DMS 273 treated with DMSO at 0.1 percent for 48 hours (cell line): ENCODE data around the gene ADCY5.

Source experiments
- DNase-seq: peaks from one replicate; lab custom pipeline; 2025; lab: John Stamatoyannopoulos, UW

The ADCY5 gene

DNA sequence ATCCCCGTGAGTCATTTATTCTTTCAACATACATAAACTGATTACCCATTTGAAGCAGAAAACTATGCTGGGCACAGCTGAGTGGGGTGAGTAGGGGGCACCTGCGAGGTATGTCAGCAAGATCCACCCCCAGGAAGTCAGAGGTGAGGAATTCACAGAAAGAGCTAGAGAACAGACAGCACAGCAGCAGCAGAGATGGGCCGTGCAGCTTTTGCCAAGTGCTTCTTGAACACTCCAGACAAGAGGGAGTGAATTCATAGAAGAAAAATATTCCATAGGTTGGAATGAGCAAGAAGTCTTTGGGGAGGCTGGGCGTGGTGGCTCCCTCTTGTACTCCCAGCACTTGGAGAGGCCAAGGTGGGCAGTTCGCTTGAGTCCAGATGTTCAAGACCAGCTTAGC is 9.4 kb upstream of the ADCY5 start:
- DNase-seq: no peak

DNA sequence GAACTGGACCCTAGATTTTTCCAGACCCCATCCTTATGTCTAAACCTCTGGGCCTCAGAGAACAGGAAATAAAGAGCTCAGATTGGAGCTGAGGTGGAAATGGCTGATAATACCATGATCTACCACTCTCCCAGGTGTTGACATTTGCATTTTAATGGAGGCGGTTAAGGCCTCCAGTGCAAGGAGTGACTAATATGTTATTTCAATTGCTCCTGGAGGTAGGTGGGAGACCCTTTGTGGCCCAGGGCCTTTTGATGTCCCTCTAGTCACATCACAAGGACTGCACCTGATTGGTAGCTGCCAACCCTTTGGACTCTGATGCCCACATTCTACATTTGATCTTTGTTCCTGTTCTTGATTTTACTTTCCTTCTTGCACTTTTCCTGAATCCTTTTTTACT is 9.0 kb upstream of the ADCY5 start:
- no peak for DNase-seq

DNA sequence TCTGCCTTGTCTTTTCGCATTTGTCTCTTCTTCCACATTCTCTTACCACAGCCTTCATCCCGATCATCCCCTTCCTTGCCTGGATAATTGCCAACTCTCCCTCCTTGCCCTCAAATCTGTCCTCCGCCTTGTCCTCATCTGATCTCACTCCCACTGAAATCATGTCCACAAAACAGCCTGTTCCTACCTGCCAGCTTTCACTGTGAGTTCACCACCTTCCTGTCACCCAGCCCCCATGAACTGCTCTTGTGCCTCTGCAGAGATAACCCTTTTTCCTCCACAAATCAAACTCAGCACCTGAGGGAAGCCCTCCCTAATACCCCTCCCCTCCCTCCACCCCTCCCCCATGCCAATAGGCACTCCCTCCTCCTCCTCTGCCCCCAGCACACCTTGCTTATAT is 4.8 kb upstream of the ADCY5 start:
- no peak for DNase-seq

DNA sequence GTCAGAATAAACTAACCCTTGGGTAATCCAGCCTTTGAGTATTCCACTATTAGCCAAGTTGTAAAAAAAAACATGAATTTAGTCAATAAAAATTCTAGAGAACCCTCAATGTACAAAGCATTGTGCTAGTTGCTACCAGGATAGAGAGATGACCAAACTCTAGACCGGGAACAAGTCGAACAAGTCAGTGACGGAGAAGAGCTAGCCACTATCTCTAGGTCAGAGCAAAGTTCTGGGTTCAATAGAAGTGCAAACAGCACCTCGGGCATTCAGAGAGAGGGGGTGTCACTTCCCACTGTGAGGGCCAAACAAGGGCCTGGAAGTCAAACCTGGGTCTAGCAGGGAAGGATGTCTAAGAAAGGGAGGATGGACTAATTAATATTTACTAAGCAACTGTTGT is 2.3 kb upstream of the ADCY5 start:
- DNase-seq: no peak

DNA sequence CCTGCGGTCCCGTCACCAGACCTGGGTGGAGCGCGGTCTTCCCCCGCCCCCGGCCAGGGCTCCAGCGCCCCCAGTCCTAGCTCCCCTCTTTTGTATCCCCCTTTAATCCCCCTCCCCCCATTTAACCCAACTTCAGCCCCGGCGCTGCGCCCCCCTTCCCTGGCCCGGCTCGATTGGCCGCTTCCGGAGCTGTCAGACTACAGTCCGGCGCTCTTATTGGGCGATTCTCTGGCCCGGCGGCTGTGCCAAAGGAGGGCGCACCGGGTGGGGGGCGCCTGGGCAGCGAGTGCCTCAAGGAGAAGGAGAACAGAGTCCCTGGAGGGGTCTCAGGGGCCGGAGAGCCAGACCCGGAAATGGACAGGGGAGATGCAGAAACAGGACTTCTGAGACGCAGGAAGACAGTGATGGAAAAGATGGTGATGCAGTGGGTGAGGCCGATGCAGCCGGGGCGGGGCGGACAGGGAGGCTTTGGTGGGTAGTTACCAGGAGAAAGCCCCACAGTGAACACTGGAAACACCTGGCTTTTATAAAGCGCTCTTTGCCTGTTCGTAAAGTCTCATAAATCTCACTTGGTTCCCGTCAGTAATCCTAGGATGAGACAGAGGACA is 1.2 kb upstream of the ADCY5 start:
- DNase-seq: no peak

DNA sequence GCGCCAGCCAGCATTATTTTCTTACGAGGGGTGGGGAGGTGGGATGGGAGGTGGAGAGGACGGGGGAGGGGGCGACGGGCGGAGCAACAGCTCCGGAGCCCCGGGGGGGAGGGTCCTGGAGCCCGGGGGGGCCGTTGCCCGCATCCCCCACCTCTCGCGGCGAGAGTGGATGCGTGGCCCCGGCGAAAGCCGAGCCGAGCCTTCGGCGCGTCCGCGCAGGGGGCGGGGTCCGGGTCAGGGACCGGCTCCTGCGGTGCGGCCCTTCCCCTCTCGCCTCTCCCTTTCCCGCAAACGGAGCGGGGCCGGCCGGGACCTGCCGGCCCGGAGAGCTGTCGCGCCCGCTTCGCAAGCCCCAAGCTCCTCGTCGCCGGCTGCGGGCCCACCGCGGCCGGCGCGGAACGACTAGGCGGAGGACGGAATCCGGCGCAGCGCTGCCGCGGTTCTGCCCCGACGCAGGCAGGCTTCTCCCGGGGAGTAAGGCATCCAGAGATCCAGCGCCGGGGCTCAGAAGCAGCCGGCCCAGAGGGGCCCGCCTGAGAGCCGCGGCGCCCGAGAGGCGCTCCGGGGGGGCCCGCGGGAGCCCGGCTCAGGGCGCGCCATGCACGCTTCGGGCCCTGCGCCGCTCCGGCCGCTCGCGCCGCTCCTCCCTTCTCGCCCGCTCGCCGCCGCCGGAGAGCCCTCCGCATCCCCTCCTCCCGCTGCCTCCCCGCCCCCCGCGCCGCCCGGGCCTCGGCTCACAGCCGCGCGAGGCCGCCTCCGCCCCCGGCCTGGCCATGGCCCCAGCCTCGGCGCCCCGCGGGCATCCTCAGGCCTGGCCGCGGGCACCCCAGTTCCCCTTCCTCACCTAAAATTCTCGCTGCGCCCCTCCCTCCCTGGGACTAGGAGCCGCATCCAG is 459 bp upstream of the ADCY5 start:
- no peak for DNase-seq

DNA sequence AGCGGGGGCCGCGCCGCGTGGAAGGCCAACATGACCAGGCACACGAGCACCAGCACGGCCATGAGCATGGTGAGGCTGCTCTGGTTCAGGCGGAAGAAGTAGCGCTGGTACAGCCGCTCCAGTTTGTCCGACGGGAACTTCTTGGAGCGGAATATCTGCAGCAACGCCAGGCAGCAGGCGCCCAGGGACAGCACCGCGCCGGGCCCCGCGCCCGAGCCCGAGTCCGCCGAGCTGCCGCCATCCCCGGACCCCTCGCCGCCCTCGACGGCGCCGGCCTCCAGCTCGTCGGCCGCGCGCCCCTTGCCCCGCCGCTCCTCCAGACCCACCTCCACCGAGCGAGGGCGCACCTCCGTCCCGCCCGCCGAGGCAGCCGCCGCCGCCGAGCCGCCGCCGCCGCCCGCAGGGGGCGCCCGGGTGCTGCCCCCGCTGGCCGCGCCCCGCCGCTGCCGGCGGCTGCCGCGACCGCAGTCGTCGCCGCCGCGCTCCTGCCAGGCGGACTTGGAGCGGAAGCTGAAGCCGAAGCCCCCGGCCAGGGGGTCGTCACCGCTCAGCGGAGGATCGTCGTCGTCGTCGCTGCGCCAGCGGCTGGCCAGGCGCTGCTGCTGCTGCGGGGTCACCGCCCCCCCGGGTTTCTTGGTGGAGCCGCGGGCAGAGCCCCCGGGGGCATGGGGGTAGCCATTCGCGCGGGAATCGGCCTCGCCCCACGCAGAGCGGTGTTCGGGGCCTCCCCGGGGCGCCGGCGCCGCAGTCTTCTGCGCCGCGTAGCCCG is 957 bp downstream of the ADCY5 start:
- DNase-seq: no peak

DNA sequence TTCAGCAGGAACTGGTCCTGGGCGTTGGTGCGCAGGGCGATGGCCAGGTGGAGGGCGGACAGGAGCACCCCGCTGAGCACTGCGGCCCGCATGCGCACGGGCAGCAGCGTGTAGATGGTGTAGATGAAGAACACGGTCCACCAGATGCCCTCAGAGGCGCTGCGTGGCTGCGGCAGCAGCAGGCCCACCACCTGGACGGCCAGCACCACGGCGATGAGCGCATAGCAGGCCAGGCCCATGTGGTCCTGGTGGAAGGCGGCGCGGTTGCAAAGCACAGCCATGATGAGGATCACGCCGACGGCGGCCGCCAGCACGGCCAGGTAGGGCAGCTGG is 1.5 kb downstream of the ADCY5 start:
- no peak for DNase-seq

DNA sequence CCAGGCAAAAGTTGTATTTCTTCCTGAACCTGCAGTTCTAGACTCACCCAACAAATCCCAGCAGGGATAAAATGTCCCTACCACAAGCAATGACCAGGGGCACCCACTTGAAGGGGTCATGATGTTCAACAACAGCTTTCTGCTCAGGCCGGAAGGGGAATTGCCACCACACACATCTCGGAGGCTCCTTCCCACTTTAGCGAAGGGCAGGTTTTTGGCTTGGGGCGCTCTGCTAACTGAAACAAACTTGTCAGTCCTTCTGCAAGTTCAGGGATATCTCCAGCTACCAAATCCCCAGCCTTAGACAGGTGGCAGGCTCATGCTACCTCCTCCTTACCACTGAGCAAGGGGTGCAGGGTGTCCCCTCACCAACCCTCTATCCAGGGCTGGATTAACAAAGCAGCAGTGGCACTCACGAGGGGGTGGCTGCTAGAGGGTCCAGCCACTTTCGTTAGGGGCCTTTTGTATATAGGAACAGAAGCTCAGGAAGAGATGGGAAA is 2.2 kb downstream of the ADCY5 start:
- DNase-seq: no peak

DNA sequence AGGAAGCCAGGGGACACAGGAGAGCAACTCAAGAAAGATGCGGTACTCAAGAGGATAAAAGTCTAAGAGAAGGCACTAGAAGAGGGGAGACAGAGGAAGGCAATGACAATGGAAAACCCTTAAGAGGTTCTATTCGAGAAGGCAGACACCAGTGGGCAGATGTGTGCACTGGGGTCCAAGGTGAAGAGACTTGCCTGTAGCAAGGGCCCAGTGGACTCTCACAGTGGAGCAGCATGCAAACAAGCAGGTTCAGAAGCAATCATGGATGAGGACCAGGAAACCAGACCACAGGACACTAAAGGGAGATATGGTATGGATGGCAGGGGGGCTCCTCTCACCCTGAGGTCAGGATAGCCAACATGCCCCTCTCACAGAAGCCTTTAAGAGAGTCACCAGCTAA is 2.7 kb downstream of the ADCY5 start:
- DNase-seq: no peak

DNA sequence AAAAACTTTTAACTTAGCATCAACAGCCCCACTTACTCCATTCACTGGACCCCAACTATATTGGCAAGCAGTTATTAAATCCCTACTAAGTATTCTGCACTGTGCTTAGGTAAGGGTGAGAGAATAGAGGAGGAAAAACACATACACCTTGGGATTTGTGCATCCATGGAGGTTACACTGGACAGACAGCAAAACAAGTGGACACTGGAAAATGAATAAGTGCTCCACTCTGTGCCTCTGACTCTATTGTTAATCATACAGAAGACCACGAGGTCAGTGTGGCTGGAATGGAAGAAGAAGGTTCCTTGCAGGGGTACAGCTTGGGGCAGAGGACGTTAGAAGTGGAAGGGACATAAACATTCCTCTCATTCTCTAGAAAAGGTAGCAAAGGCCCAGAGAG is 3.2 kb downstream of the ADCY5 start:
- no peak for DNase-seq

DNA sequence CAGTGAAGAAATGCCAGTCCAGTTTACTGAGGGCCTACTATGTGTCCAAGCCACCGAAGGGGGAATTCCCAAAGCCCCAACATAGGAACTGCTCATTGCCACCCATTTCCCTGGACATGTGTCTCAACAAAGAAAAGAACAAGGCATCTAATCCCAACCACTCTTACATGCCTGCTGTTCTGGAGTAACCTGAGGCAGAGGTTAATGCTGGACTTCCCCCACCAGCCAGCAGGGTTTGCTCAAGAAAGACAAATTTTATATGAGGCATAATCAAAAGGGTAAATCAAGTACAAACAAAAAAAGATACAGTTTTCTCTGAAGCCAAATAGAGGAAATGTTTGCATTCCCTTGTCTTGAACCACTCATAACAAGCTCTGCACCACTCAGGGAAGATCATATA is 4.1 kb downstream of the ADCY5 start:
- no peak for DNase-seq

DNA sequence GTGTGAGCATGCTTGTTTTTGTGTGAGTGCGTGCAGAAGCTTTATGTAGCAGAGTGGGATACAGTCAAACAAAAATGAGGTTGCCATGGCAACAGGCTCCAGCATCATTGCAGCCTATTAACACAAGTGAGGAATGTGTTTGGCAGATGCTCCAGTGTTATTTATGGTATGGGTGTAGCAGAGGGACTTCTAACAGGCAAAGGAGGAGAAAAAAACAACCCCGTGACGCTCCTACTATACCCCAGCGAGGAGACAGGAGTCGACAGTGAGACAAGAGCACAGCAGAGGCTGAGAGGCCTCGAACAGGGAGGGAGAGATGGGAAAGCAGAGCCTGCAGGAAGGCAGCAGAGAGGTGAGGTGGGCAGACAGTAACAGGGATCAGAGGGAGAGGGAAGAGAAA is 4.9 kb downstream of the ADCY5 start:
- no peak for DNase-seq

DNA sequence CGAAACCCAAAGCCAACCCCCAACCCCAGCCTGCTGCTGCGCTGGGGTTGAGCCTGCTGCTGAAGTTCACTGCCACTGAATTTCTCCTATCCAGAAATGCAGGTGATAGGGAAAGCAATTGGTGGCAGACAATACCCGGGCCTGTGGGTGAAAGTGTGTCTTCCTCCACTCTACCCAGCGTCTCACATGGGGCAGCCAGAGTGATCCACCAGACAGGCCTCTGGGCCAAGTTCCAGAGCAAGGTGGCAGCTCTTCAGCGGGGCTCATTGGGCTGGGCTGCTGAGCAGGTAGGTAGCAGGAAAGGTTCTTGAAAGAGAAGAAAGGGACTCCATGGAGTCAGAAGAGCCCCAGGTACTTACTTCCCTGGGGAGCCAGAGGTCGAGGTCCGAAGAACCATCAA is 6.0 kb downstream of the ADCY5 start:
- DNase-seq: no peak

DNA sequence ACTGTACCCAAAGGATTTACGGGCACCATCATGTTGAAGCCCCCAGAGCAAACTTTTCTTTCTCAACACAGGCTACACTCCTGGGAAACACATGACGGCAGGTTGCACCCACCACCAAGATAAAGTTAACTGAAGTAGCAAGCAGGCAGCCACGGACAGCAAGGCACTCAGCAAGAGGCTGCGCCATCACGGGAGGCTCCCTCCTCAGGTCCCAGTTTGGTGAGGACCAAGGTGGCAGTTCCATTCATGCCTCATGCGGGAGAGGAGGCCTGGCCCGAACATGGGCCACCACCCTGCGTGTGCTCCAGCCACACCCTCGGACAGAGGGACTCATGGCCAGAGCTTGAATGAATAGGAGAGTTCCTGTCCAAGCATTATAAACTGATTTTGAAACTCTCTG is 6.8 kb downstream of the ADCY5 start:
- DNase-seq: no peak

DNA sequence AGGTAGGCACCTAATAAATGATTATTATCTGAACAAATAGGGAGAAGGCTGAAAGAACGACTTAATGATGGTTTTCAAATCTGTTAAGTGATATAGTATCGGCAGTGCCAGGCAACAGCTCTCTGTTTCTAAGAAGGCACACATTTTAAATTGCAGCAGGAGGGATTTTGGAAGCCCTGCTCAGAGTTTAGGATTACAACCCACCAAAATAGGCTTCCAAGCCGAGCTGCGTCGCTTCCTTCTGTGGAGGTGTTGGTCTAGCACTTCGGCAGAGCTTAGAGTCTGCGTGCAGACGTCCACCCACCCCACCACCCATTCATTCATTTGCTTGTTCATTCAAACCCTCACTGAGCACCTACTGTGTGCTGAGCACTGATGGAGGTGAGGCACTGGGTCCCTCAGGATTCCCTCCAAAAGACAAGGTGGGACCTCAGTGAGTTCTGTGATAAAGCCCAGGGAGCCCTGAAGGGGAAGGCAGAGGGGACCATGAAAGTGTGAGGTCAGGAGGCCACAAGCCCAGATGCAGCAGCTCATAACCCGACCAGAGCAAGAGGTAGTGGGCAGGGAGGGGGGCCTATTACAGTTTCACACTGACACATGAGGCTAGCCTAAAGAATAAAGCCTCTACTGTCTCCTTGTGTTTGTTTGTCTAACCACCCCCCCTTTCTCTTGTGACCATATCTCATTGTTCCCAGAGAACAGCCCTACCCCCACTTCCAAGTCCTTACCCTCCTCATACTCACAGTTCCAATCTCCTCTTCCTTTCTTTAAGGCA is 8.9 kb downstream of the ADCY5 start:
- DNase-seq: no peak

DNA sequence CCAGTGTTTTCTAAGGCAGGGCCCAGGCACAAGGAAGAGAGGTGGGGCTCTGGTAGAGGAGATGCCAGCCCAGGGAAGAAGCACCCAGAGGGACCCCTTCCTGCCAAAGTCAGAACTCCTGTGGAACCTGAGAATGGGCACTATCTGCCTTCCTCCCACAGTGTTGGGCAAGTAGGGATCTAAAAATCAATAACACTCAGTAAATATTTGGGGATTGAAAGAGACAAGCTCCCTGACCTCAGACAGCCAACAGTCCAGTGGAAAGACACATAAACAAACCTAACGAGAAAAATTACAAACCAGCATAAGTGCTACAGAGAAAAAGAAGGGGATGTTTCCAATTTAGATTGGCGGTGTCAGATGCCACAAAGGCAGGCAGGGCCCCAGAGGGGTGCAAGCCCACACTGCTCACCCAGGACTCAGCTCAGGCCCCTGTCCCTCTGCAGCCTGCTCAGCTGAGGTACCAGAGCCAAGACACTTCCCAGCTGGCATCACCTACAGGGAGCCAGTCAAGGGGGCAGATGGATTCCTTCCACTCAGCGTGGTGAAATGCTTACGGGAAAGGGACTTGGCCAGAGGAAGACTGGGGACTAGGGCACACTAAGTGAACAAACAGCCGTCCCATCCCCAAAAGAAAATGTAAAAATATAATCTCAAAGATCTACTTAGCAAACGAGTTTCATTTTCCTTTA is 15.9 kb downstream of the ADCY5 start:
- no peak for DNase-seq

DNA sequence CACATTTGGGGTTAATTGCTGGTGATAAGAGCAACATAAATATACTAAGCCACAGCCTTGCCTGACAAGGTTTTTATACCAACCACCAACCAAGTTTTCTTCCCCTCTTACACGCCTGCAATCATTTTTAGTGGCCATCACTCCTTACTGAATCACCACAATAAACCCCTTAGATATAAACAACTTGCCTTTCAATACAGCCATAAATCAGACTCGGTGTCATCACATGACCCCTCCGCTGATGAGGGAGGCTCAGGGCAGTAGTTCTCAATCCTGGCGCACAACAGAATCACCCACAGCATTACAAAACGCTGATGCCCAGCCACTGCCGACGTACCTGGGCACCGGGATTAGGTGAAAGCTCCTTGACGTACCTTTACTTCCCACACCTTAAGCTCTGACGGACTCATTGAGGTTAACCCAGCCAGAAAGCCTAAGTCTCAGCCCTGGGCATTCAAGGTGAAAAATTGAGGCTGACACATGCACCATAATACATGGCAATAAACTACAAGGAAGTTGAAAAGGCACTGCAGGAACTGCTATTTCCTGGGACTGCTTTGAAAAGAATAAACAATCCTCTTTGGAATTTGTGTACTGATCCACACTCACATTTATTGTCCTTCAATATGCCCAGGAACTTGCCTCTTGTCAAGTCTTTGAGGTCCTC is 17.1 kb downstream of the ADCY5 start:
- DNase-seq: no peak

DNA sequence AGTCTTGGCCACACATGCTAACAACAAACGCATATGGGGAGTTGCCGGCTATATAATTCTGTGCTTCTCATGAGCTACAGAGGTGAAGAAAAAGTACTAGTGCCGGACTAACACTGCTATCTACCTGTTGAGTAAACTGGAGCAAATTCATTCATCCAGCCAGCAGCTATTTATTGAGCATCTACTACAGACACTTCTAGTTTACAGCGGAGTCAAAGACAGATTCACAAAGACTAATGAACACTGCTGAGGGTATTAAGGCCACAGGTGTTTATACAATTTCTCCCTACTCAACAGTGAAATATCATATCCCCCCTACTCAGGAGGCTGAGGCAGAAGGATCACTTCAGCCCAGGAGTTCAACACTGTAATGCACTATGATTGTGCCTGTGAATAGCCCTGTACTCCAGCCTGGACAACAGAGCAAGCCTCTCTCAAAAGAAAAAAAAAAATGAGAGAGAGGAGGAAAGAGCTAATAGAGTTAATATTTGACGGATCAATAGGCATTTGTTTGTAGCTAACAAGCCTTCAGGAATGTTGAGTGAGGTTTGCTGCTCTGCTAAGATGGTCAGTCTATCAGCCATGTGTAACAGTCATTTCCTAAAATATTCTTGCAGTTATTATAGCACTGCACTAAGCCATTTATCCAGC is 17.8 kb downstream of the ADCY5 start:
- no peak for DNase-seq

DNA sequence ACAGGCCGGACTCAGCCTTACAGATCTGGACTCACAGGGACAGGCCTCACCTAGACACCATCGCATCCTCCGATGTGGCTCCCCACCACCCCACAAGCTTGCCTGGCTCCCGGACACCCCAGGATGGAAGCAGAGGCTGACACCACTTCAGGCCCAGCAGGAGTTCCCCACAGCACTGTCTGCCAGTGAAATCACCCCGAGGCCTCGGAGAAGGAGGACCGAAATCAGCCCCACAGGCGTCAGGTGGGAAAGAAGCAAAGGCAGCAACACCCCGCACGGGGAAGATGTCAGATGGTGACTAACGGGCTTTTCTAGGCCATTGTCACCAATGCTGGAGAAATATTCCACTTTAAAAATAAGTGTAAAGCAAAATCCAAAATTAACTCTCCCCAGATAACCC is 18.6 kb downstream of the ADCY5 start:
- no peak for DNase-seq
